Right lung (tissue), 5 donors: ENCODE measurements around the gene ZBTB40. TPM values are rescaled to one million over a fixed set of nuclear protein-coding genes. Genes with fewer than 3 reads are reported as not detected.

Experiments
- polyA plus RNA-seq, 5 donors: library from polyadenylated mRNA; unstranded; fragments of 120-200 nt; gene quantifications; one replicate each; pipeline versions ENCODE4 v1.2.1 to v1.2.3, GENCODE V29; 2013; ENCODE audit warnings: inconsistent platforms in 1 of 5, low replicate concordance in 1 of 5; ENCODE audit not compliant: insufficient read length in 5 of 5, insufficient read depth in 1 of 5

The ZBTB40 gene
- polyA plus RNA-seq, 5 donors = 16.7 to 24.2 (median 19.7) TPM

Other genes with a start within 250 kb of the ZBTB40 start
- gene EPHA8, start 111.6 kb downstream of the ZBTB40 start, polyA plus RNA-seq = under 1 TPM in 1 of 5 donors, not detected in 4; 0.23 TPM
- gene C1QA, start 184.8 kb downstream of the ZBTB40 start, polyA plus RNA-seq = 10 to 100 TPM; 20.3 to 25.9 (median 23.0) TPM
- 10 to 100 TPM; 20.8 to 38.6 (median 26.7) TPM for gene C1QC, start 191.8 kb downstream of the ZBTB40 start, polyA plus RNA-seq
- 10 to 100 TPM; 16.3 to 24.1 (median 17.1) TPM for gene C1QB, start 201.4 kb downstream of the ZBTB40 start, polyA plus RNA-seq